Measurements from ENCODE around the gene OOSP4A. TPM values are rescaled to one million over a fixed set of nuclear protein-coding genes. Genes with fewer than 3 reads are reported as not detected.

OOSP4A gene
- total and polyA plus RNA-seq, 2 of the 4 experiments (the other 2 are of a cell fraction): not detected

DNA sequence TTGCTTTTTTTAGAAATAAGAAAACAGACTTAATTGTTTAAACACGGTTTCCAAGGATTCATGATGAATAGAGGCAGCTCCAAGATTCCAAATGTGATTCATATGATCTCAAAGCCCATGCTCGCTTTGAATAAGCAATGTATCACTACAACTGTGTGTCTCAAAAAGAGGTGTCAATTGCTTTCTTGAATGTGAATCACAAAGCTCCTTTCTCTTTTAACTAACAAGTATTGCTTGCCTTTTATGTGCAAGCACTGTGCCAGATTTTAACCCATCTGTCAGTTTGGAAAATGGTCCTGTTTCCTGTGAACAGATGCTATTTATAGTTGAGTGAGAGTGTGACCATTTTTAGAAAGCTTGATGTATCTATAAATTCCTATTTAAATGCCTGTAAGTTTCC is 19.1 kb upstream of the OOSP4A start:
- Histone ChIP-seq H4K8ac (ENCODE audit: low read depth in 2 of 2, low read length in 2 of 2) (no peak overlapping the region), H3K23ac (ENCODE audit: low read depth, low read length) (no peak overlapping the region), H3K18ac (ENCODE audit: low read depth, low read length) (no peak overlapping the region), H3K9me3 (ENCODE audit: control insufficient read depth, insufficient read depth, low read length) (peaks cover 3% of the 10 kb centered on the region; the same call in 1 of the 2 replicates), H2AK9ac (replicated peaks; ENCODE audit: low read depth, low read length, poor library complexity) (no peak overlapping the region), H3K9me1 (ENCODE audit: insufficient read depth, low read length) (no peaks in the 10 kb centered on the region), H2AFZ (replicated peaks; ENCODE audit: low read length, poor library complexity) (no peak overlapping the region), H3K4me2 (ENCODE audit: low read depth, low read length) (no peak overlapping the region), H3K27me3 (ENCODE audit: control insufficient read depth, insufficient read depth, low read length) (no peaks in the 10 kb centered on the region), H3K56ac (ENCODE audit: extremely low read depth, insufficient read depth, low read length) (no peak overlapping the region), H4K5ac (ENCODE audit: low read depth, low read length) (no peak overlapping the region), H3K14ac (replicated peaks; ENCODE audit: low read depth, low read length) (no peak overlapping the region), H4K91ac (ENCODE audit: insufficient read depth, low read depth, low read length) (no peak overlapping the region), H4K20me1 (ENCODE audit: insufficient read depth, low read length) (no peaks in the 10 kb centered on the region), H2BK15ac (ENCODE audit: low read depth, low read length) (no peak overlapping the region), H3K9ac (ENCODE audit: low read depth, low read length) (no peak overlapping the region), H2BK20ac (ENCODE audit: low read depth, low read length) (no peak overlapping the region), H3K27ac (ENCODE audit: insufficient read depth, low read length) (no peak overlapping the region), H3K4ac (ENCODE audit: low read depth, low read length) (no peak overlapping the region), H3K79me1 (ENCODE audit: low read depth in 1 of 2, low read length in 2 of 2) (no peaks in the 10 kb centered on the region), H3K36me3 (ENCODE audit: control insufficient read depth, insufficient read depth, low read length) (no peaks in the 10 kb centered on the region), H2BK120ac (ENCODE audit: low read depth, low read length) (no peak overlapping the region), H3K4me1 (ENCODE audit: control insufficient read depth, insufficient read depth, low read length) (no peaks in the 10 kb centered on the region), H2BK5ac (ENCODE audit: low read depth, low read length, poor library complexity, severe bottlenecking) (no peak overlapping the region), H2AK5ac (ENCODE audit: low read depth, low read length) (no peak overlapping the region), H3K4me3 (ENCODE audit: insufficient read depth, low read depth, low read length) (no peak overlapping the region)
- DNase-seq (no peak), ATAC-seq (ENCODE audit: low read depth) (no peak)
- intact Hi-C loops (cut with micrococcal nuclease) (no loop called here), in situ Hi-C loops (cut with MboI; ENCODE audit: low sequenced_read_pairs) (no loop called here), dilution Hi-C loops (cut with HindIII; ENCODE audit: low sequenced_read_pairs, unreplicated experiment) (no loop called here)
- WGBS, 2 experiments (ENCODE audit: extremely low coverage in 2 of 2, insufficient read length in 1 of 2): 17% methylated on average over 1 of the region's 2 CpGs; no CpG with 5 or more reads in 1 of the 2 experiments
- no peak for TF ChIP-seq CEBPB (IDR thresholded peaks at IDR 0.05; ENCODE audit: low read depth, low read length)
- TF ChIP-seq, protein P1, sequence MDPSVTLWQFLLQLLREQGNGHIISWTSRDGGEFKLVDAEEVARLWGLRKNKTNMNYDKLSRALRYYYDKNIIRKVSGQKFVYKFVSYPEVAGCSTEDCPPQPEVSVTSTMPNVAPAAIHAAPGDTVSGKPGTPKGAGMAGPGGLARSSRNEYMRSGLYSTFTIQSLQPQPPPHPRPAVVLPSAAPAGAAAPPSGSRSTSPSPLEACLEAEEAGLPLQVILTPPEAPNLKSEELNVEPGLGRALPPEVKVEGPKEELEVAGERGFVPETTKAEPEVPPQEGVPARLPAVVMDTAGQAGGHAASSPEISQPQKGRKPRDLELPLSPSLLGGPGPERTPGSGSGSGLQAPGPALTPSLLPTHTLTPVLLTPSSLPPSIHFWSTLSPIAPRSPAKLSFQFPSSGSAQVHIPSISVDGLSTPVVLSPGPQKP (IDR thresholded peaks at IDR 0.05; ENCODE audit: borderline replicate concordance, low read depth, low read length): no peak
- no peak for TF ChIP-seq RAD21 (IDR thresholded peaks at IDR 0.05; ENCODE audit: low read length)
- TF ChIP-seq NFE2L2 (IDR thresholded peaks at IDR 0.05; ENCODE audit: low read depth, low read length): no peak
- TF ChIP-seq MXI1 (IDR thresholded peaks at IDR 0.05; ENCODE audit: borderline replicate concordance, low read depth, low read length): no peak
- TF ChIP-seq POLR2A (IDR thresholded peaks at IDR 0.05; ENCODE audit: low read depth, low read length): no peak
- no peak for TF ChIP-seq BHLHE40 (IDR thresholded peaks at IDR 0.05; ENCODE audit: low read depth, low read length)
- TF ChIP-seq RFX5 (IDR thresholded peaks at IDR 0.05; ENCODE audit: low read depth, low read length): no peak
- TF ChIP-seq, protein P2, sequence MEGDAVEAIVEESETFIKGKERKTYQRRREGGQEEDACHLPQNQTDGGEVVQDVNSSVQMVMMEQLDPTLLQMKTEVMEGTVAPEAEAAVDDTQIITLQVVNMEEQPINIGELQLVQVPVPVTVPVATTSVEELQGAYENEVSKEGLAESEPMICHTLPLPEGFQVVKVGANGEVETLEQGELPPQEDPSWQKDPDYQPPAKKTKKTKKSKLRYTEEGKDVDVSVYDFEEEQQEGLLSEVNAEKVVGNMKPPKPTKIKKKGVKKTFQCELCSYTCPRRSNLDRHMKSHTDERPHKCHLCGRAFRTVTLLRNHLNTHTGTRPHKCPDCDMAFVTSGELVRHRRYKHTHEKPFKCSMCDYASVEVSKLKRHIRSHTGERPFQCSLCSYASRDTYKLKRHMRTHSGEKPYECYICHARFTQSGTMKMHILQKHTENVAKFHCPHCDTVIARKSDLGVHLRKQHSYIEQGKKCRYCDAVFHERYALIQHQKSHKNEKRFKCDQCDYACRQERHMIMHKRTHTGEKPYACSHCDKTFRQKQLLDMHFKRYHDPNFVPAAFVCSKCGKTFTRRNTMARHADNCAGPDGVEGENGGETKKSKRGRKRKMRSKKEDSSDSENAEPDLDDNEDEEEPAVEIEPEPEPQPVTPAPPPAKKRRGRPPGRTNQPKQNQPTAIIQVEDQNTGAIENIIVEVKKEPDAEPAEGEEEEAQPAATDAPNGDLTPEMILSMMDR (conservative IDR thresholded peaks at IDR 0.05; ENCODE audit: low read depth, low read length): no peak
- no peak for TF ChIP-seq CHD1 (IDR thresholded peaks at IDR 0.05; ENCODE audit: low read depth, low read length)
- TF ChIP-seq FOS (IDR thresholded peaks at IDR 0.05; ENCODE audit: low read depth, low read length): no peak
- TF ChIP-seq RCOR1 (IDR thresholded peaks at IDR 0.05; ENCODE audit: insufficient replicate concordance, low read length): no peak
- TF ChIP-seq, protein P3, sequence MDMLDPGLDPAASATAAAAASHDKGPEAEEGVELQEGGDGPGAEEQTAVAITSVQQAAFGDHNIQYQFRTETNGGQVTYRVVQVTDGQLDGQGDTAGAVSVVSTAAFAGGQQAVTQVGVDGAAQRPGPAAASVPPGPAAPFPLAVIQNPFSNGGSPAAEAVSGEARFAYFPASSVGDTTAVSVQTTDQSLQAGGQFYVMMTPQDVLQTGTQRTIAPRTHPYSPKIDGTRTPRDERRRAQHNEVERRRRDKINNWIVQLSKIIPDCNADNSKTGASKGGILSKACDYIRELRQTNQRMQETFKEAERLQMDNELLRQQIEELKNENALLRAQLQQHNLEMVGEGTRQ (IDR thresholded peaks at IDR 0.05; ENCODE audit: low read depth, low read length): no peak
- no peak for TF ChIP-seq SMC3 (IDR thresholded peaks at IDR 0.05; ENCODE audit: low read depth, low read length)
- no peak for TF ChIP-seq MAFK (IDR thresholded peaks at IDR 0.05; ENCODE audit: low read depth, low read length)
- no peak for TF ChIP-seq MAZ (IDR thresholded peaks at IDR 0.05; ENCODE audit: borderline replicate concordance, low read depth, low read length)
- BruUV-seq (replicated peaks): no TSS peak
- ChIA-PET CTCF (no interaction called here), POLR2A (ENCODE audit: unreplicated experiment) (no interaction called here)

Measured in IMR-90 (cell line).